GM18861 (cell line): ENCODE data around the gene EMC8.
"Not testable (repeated sequence)": the region's sequence is repeated elsewhere in the genome, so short reads cannot be mapped to it uniquely, and the experiment has no call there.

ENCODE experiments used
- ATAC-seq: cut with Tn5 transposase; IDR thresholded peaks from one replicate; pipeline ENCODE4 v1.9.1; 2021; ENCODE audit not compliant: unreplicated experiment

Gene EMC8

DNA sequence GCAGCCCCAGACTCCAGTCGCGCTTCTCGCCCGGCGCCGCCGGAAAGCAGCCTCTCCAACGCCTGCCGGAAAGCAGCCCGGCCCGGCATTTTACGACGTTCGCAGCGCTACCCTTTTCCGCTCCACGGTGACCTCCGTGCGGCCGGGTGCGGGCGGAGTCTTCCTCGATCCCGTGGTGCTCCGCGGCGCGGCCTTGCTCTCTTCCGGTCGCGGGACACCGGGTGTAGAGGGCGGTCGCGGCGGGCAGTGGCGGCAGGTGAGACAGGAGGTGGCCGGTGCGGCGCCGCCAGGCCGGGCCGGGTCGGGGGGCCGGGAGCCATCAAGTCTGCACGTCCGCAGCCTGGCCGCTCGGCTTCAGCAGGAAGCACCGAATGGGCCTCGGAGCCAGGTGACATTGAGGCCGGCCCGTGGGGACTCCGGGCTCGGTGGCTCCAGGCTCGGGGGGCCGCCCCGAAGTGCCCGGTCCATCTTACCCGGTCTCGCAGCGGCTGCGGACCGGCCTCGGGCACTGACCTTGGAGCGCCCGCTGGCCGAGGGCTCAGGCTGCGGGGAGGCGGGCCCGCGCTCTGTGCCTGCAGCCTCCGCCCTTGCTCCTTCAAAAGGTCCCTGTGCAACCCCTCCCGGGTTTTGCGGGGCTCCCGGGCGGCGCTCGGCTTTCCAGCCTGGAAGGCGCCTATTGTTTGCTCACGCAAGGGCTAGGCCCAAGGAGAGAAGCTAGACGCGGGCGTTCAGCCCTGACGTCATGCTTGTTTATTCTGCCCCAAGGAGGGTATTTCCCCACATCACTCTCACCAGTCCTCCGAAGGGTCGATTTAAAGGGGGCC, at the start of gene EMC8, which contains the start of gene COX4I1:
EMC8 (minus strand) TSS at position 48 of the 824 bp plus-strand sequence. CDS start 249 bp downstream, outside the sequence.
COX4I1 (plus strand) TSS at position 199 of the 824 bp plus-strand sequence. CDS start 1,511 bp downstream, outside the sequence.
- peak; percentile 57 for ATAC-seq

DNA sequence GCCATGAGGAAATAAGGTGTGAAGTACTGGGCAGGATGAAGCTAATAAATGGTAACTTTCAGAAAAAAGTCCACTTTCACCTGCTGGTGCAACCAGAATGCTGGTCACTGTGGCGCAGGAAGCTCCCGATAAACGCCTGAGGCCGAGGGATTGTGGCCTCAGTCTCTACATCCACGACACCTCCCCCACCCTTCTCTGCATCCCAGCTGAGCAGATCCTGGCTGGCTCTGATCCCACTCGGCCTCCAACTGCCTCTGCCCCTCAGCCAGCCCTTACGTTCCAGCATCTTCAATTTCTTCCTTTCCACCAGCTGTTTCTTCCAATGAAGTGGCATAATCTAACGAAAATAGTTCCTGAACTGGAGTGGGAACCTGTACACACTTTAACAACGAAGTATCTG, 49.6 kb upstream of the EMC8 start:
- ATAC-seq, result no peak

DNA sequence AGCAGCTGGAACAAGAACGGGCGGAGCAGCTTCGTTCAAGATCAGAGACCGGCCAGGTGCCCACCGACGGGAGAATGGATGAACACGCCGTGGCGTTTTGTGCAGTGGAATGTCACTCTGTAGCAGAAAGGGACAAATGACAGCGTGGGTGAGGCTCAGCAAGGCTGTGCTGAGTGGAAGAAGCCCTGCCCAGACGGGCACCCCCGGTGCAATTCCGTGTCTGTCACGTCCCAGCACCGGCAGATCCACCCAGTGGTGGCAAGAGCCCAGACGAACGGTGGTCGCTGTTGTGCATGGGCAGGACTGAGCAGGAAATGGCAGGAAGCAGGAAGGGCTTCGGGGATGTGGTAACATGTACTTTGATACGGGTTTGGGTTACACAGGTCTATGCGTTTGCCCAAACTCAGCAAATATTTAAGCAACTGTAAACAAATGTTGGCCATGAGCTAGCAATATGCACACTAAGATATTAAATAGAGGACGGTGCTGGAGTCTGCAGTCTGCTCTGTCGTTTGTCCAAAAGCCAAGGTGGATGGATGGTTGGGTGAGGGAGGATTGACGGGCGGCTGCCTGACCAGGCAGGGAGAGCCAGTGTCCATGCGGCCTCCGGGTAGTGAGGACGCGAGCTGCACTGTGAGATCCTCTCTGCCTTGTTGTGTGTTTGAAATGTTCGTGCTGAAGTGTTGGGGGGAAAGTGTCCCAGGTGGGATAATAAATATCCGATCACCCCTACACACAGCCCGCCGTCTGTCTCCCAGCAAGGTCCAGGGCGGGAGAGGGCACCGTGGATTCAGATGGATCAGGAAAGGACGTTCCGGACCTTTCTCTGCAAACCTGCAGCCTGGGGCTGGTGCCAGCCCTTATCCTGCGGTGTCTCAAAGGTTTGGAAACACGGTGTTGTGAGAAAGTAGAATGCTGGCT, 48.6 kb upstream of the EMC8 start:
- no peak for ATAC-seq

DNA sequence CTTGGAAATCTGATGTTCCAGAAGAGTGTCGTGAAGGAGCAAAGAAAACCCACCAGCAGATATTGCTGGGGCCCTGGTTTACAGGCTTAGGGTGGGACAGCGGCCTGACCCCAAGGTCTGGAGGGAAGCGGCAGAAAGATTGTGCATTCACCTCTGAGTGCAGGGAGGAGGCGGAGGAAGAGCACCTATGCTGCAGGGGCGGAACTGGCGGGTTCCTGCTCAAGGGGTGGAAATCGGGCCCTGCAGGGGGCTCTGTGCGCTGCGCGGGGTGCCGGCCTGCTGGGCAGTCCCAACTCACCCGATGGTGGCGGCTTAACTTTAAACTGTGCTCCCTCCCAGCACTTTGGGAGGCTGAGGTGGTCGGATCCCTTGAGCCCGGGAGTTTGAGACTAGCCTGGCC, 47.7 kb upstream of the EMC8 start:
- no peak for ATAC-seq

DNA sequence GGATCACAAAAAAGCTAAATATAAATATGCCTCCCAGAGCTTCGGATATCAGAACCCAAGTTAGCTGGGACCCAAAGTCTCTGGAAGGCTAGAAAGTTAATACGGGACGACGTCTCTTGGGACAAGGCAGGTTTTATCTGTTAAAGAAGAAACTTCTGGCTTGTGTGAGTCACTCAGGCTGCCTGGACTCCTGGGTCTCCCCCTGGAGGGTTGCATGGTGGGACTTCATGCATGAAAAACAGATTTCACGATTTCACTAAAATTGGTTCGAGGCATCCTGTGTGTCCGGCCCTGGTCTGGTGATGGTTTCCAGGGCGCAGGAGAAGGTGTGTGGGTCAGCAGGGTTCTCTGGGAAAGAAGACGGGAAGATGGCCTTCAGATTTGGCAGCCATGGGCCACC, 47.1 kb upstream of the EMC8 start:
- ATAC-seq, result no peak

DNA sequence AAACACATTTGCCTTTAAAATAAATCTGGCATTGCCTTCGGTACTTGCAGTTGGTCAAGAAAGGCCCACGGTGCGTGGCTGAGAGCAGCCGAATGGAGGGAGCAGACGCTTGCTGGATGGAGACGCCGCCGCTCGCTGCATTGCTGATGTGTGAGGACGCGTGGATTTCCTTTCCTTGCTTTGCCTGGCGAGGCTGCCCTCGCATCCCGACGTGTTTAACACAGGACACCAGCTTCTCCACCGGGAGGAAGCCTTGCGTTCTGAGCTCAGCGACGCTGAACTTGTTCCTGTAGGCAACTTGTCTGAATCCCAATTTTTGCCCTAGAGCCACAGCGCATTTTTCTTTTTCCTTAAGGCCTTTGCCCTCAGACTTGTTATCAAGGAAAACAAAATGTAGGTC, 45.9 kb upstream of the EMC8 start:
- no peak for ATAC-seq

DNA sequence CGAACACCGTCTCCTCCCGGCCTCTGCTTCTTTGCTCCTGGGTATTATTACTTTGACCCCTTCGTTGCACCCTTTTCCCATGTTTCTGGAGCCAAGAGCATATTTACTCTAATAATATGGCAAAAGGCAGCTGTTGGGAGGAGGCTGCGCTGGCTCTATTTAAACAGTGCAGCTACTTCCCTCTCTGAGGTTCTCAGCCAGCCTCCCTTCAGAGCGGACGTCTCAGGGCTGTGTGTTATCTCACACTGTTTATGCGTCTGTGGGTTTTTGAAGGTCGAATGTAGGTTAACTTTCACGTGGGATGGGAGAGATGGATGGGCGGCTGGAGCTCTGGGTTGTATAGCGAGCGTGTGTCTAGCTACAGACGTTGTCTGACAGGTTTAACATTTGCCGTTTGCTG, 45.4 kb upstream of the EMC8 start:
- no peak for ATAC-seq

DNA sequence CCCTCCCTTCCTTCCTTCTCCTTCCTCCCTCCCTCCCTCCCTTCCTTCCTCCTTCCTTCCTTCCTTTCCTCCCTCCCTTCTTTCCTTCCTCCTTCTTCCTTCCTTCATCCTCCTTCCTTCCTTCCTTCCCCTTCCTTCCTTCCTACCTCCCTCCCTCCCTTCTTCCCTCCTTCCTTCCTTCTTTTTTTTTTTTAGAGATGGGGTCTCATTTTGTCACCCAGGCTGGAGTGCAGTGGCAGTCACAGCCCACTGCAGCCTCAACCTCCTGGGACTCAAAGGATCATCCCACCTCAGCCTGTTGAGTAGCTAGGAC, 44.8 kb upstream of the EMC8 start:
- no peak for ATAC-seq

DNA sequence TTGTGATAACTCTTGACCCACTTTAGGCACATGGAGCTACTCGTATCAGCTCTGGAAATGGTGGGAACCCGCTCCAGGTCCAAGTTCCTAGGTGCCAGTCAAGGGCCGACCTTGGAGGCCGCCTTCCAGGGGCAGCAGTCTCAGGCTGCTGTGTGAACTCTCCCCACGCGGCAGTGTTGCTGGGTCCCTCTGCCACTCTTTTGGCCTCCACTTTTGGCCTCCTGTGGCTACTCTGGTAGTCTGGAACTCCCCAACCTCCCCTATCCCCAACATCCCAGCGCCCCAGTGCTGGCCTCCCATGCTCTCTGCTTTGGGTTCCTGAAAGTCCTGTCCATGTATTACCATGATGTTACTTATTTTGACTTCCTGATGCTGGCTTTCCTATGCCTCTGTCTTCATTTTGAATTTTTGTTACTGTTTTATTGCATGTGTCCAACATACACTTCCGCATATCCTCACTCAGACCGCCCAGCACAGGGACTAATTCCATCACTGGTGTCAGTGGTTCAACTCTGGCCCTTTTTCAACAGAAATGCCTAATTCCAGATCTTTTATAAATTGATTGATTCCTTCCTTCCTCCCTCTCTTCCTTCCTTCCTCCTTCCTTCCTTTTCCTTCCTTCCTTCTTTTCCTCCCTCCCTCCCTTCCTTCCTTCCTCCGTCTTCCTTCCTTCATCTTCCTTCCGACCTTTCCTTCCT, 44.3 kb upstream of the EMC8 start:
- no peak for ATAC-seq

DNA sequence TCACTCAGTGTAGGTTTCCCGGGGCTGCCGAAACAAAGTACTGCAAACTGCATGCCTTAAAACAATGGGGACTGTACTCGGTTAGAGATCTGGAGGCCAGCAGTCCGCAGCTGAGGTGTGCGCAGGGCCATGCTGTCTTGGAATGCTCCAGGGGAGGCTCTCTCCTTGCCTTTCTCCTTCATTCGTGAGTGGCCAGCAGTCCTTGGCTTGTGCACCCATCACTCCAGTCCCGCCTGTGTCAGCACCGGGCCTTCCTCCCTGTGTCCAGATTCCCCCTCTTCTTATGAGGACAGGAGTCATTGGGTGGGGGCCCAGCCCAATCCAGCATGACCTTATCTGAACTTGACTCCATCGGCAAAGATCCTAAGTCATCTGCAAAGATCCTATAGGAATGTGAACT, 43.5 kb upstream of the EMC8 start:
- no peak for ATAC-seq

DNA sequence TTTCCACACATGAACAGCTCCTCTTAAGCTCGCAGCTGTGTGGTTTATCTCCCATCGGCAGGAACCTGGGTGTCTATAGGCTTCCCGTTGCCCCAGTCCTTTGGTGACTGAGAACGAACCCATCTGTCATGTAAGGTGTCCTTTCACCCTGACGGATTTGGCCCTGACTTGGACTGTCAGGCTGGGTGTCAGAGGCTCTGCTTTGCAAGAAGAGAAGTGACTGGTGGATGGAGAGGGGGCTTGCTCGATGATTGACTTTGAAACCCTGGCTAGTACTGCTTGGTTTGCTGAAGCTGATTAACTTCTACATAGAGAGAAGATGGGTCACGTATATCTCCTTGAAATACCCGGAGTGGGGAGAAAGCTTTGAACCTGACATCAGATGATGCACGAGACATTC, 43.1 kb upstream of the EMC8 start:
- ATAC-seq, result no peak

DNA sequence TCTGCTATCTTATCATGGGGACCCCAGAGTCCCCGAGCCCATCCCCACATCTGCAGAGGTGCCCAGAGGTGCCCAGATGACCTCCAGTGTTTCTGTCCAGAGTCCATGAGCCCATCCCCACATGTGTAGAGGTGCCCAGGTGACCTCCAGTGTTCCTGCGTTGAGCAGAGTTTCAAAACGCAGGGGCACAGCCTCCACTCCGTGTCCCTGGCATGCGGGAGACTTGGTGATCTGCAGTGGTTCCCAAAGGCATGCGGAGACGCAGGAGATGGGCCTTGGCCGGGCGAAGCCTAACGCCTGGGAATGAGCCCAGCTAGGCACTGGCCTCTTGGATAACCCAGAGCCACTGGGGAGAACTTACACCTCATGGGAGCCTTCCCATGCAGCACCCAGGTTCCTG, 41.5 kb upstream of the EMC8 start:
- no peak for ATAC-seq

DNA sequence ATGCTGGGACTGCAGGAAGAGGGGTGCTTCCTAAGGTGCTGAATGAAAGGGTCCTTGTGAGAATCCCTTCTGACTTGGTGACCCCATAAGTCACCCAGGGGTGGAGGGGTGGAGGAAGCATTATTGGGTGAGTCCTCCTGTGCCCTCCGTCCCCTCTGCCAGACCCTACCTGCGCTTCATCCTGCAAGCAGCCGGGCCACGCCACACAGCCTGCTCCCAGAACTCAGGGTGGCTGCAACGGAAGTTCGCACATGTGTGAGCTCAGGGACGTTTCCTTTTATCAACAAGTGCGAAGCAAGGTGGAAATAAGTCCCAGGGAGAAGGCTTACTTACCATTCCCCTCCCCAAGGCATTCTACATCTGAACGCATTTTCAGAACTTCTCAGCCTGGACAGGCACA, 41.1 kb upstream of the EMC8 start:
- no peak for ATAC-seq

DNA sequence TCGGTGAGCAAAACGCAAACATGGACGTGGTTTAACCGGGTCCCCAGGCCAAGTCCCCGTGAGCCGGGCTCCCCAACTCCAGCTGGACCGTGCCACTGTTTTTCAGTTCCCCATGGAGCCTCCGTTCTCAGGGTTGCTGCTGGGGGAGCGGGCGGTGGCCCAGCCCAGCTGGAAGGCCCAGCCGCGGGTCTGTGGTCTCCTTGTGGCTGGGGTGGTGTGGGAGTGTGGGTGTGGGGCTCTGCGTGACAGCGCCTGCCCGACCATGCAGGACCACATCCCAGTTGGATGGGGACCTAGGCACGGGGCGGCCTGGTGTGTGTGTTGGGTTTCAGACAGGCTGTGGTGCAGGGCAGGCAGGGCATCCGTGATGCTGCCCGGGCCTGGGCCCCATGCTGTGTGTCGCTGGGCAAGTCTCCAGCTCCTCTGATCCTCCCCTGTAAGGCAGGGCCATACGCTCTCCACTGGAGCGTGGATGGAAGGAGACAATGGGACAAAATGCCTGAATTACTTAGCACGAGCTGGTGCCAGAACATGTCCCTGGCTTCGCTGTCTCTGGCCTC, 40.4 kb upstream of the EMC8 start:
- no peak for ATAC-seq

DNA sequence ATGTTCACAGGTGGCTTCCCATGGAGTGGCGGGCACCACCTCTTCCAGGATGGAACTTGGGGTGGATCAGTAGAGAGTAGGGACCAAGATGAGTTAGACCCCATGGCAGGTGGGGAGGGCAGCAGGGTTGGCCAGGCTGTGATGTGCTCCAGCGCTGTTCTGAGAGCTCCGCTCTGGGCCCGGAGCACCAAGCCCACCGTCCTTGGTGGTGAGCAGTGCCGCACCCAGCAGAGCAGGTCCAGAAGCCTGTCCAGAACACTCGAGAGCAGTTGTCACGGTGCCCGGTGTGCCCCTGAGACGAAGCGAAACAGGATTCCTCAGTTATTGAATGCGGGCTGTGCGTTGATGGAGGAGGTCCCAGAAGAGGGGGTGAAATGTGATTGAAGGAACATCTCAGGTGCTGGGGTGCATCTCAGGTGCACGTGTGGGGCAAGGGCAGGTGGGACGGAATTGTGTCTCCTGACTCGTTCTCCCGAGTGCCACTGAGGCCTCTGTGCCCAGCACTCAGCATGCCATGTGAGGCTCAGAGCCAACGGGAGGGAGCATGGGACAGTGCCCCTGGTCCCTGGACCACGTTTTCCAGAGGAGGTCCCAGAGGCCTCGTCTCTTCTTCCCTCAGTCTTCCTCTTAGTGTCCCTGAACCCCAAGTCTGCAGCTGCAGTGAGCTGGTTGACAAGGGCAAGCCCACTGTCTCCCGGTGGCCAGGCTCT, 39.7 kb upstream of the EMC8 start:
- no peak for ATAC-seq

DNA sequence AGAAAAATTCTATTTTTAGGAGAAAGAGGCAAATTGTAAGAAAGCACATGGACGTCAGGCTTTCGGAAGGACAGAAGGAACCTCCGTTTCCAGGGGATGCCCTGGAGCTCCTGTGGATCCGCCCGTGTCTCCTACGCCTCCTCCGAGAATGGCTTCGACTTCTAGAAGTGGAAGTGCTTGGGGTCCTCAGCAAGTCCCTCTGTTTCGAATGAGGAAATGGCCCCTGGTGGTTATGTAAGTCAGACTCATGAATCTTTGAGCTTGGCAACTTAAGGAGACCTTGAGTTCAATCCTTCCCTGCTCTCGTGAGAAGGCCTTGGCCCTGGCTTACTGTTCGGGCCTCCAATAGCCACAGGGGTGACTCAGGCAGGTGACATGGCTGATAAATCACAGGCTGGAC, 39.0 kb upstream of the EMC8 start:
- ATAC-seq, result no peak

DNA sequence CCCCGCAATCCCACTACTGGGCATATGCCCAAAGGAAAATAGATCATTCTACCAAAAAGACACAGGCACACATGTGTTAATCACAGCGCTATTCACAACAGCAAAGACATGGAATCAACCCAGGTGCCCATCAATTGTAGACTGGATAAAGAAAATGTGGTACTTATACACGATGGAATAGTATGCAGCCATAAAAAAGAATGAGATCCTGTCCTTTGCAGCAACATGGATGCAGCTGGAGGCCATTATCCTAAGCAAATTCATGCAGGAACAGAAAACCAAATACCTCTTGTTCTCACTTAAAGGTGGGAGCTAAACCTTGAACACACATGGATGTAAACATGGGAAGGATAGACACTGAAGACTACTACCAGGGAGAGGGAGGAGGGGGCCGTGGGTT, 38.3 kb upstream of the EMC8 start:
- ATAC-seq, result not testable (repeated sequence)

DNA sequence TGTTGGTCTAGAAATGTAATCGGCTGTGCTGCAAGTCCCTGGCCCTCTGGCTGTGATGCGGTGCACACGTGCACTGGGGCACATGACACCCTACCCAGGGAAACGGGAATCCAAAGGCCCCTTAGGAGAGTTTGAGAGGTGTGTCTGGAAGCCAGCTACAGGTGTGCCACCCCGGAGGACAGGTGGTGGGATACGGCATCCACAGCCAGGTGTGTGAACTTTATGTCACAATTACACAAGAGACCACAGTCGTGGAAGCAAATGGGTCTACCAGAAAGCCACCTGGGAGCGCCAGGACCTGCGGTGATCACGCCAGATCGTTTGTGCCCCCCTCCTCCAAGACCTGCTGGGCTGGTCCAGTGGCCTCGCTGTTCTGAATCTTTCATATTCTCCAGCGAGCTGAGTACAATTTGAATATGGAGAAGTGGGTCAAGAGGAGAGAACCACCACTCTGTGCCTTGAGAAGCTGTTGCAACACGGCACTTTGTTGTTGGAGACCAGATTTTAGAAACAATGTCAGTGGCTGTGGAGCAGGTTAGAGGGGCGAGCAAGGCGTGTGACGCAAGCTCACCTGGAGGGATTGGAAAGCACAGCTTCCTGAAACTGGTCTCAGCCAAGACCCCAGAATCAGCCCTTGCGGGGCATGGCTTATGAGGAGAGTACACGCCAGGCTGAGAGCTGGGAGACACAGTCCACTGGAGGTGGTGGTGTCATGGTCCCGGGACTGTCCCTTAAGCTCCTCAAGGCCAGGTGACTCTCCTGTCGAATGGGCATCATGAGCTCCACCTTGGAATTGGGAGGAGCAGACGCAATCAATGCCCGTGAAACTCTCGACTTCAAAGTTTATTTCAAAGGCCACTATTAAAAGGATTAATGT, 37.6 kb upstream of the EMC8 start:
- no peak for ATAC-seq

DNA sequence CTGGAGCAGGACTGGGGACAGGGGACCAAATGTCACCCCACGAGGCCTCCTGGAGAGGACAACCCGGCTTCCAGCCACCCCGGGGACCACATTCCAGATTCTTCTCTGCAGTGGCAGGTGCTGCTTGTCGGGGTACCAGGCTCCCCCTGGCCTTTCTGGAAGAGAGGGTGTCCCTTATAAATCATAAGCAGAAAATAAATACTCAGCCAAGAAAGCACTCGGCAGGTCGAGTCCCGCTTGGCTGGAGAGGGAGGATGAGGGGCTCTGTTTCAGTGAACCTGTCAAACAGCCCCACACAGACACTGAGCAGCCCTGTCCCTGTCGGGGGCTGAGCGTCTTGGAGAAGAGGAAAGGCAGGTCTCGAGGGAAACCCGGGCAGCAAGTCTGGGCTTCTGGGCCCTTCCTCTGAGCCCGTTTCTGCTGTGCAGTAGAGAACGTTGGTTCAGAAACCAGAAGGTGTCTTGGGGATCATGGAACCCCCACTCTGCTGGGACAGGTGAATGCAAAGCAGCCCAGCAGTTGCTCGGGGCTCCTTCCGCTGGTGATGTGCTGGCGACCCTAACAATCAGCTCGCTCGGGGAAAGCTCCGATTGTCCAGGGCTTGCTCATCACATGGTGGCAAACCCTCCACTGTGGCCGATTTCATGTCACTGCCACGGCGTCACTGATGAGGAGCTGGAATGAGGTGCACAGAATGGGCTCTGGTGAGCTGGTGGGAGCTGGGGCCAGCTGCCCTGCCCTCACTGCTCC, 36.8 kb upstream of the EMC8 start:
- ATAC-seq, result no peak
